Left lung (tissue), 10 donors: ENCODE data around the gene ESRRG. TPM values are rescaled to one million over a fixed set of nuclear protein-coding genes. Genes with fewer than 3 reads are reported as not detected.

Experiments used
- ATAC-seq: fragments of 200-7000 bp; cut with Tn5 transposase; one replicate; pipeline ENCODE4 v1.9.1; 2020; ENCODE audit warnings: moderate library complexity
- DNase-seq, 4 donors: peaks; one replicate each; pipeline ENCODE4 v3.0.0-alpha.2; 2013 to 2020
- H3K27ac ChIP-seq, 2 donors: fragments of 200-600 bp; sonication (generic) in 1 of 2; one replicate each; pipeline versions ENCODE4 v1.5.0 to v1.8.0; 2020 to 2021
- H3K27me3 ChIP-seq, 2 donors: fragments of 200-600 bp; sonication (generic) in 1 of 2; one replicate each; pipeline versions ENCODE4 v1.5.0 to v1.8.0; 2020 to 2021
- H3K36me3 ChIP-seq, 2 donors: fragments of 200-600 bp; sonication (generic) in 1 of 2; one replicate each; pipeline versions ENCODE4 v1.5.0 to v1.8.0; 2020 to 2021
- H3K4me1 ChIP-seq, 2 donors: fragments of 200-600 bp; one replicate each; pipeline ENCODE4 v1.8.0; 2021
- H3K4me3 ChIP-seq, 2 donors: fragments of 200-600 bp; sonication (generic) in 1 of 2; one replicate each; pipeline versions ENCODE4 v1.5.0 to v1.8.0; 2020 to 2021; ENCODE audit warnings: mild to moderate bottlenecking in 1 of 2
- H3K9me3 ChIP-seq, 2 donors: fragments of 200-600 bp; sonication (generic) in 1 of 2; one replicate each; pipeline versions ENCODE4 v1.5.0 to v1.8.0; 2020 to 2021
- intact Hi-C, 2 donors: fragments of 100-400 bp; cut with DNase I; formaldehyde crosslinking; loops; one replicate each; pipeline versions ENCODE4 v1.11.2 to v1.14.2; 2022
- polyA plus RNA-seq, 6 donors: library from polyadenylated mRNA; unstranded; fragments of 120-200 nt; gene quantifications; one replicate each; pipeline ENCODE4 v1.2.1, GENCODE V29; 2013; ENCODE audit not compliant: insufficient read length in 6 of 6
- total RNA-seq, 2 donors: library from RNA; stranded (reverse); fragmentation: NEBNext Ultra II Directional; extraction: Animal tissue kit (Norgen Biotek cat#: 25700); gene quantifications; one replicate each; pipeline ENCODE4 v1.2.1, GENCODE V29; 2021
- TF ChIP-seq, protein P1 (sequence below), 2 donors: fragments of 200-600 bp; sonication (generic) in 1 of 2; IDR thresholded peaks; one replicate each; pipeline versions ENCODE4 v1.5.0 to v1.8.0; 2021; ENCODE audit warnings: antibody characterized with exemption in 2 of 2
- donor health status: DM: no; HTN: yes; CAD: no.
- donor health status: DM: no; HTN: no; CAD: no.

The ESRRG gene
- total and polyA plus RNA-seq, 8 donors, result 0.29 to 2.3 (median 1.5) TPM

- no peaks in the 10 kb centered on the region for H3K36me3 ChIP-seq
- TF ChIP-seq, protein P1, sequence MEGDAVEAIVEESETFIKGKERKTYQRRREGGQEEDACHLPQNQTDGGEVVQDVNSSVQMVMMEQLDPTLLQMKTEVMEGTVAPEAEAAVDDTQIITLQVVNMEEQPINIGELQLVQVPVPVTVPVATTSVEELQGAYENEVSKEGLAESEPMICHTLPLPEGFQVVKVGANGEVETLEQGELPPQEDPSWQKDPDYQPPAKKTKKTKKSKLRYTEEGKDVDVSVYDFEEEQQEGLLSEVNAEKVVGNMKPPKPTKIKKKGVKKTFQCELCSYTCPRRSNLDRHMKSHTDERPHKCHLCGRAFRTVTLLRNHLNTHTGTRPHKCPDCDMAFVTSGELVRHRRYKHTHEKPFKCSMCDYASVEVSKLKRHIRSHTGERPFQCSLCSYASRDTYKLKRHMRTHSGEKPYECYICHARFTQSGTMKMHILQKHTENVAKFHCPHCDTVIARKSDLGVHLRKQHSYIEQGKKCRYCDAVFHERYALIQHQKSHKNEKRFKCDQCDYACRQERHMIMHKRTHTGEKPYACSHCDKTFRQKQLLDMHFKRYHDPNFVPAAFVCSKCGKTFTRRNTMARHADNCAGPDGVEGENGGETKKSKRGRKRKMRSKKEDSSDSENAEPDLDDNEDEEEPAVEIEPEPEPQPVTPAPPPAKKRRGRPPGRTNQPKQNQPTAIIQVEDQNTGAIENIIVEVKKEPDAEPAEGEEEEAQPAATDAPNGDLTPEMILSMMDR (IDR thresholded peaks at IDR 0.05), result no peak
- H3K27ac ChIP-seq, result no peak overlapping the region
- no peak for DNase-seq
- no peak for ATAC-seq
- no peaks in the 10 kb centered on the region for H3K4me1 ChIP-seq
- H3K27me3 ChIP-seq, result no peaks in the 10 kb centered on the region
- intact Hi-C loops, result no loop called here
- H3K9me3 ChIP-seq, result no peaks in the 10 kb centered on the region
- H3K4me3 ChIP-seq, result no peak overlapping the region
Observed at GRCh38 chr1:216475659-216476276, 247.5 kb downstream of the ESRRG start.

- TF ChIP-seq, protein P1 (IDR thresholded peaks at IDR 0.05), result no peak
- no peak overlapping the region for H3K27ac ChIP-seq
- intact Hi-C loops, result no loop called here
- H3K9me3 ChIP-seq, result no peaks in the 10 kb centered on the region
- H3K27me3 ChIP-seq, result no peaks in the 10 kb centered on the region
- no peaks in the 10 kb centered on the region for H3K36me3 ChIP-seq
- DNase-seq, result no peak
- no peak for ATAC-seq
- no peak overlapping the region for H3K4me3 ChIP-seq
- no peaks in the 10 kb centered on the region for H3K4me1 ChIP-seq
Observed at GRCh38 chr1:216466162-216466801, 256.9 kb downstream of the ESRRG start.

- no peaks in the 10 kb centered on the region for H3K36me3 ChIP-seq
- no peaks in the 10 kb centered on the region for H3K27me3 ChIP-seq
- no peak overlapping the region for H3K27ac ChIP-seq
- TF ChIP-seq, protein P1 (IDR thresholded peaks at IDR 0.05), result no peak
- intact Hi-C loops, result no loop called here
- H3K4me1 ChIP-seq, result no peaks in the 10 kb centered on the region
- H3K4me3 ChIP-seq, result no peak overlapping the region
- no peak for ATAC-seq
- no peak for DNase-seq
- H3K9me3 ChIP-seq, result no peaks in the 10 kb centered on the region
Observed at GRCh38 chr1:216464489-216464888, 258.7 kb downstream of the ESRRG start.

GRCh38 chr1:216462066-216462775, 261.0 kb downstream of the ESRRG start:
- no peaks in the 10 kb centered on the region for H3K4me1 ChIP-seq
- no peaks in the 10 kb centered on the region for H3K9me3 ChIP-seq
- no peak for DNase-seq
- H3K27me3 ChIP-seq, result no peaks in the 10 kb centered on the region
- TF ChIP-seq, protein P1 (IDR thresholded peaks at IDR 0.05), result no peak
- ATAC-seq, result no peak
- no peak overlapping the region for H3K27ac ChIP-seq
- H3K36me3 ChIP-seq, result no peaks in the 10 kb centered on the region
- intact Hi-C loops, result no loop called here
- no peak overlapping the region for H3K4me3 ChIP-seq

DNA sequence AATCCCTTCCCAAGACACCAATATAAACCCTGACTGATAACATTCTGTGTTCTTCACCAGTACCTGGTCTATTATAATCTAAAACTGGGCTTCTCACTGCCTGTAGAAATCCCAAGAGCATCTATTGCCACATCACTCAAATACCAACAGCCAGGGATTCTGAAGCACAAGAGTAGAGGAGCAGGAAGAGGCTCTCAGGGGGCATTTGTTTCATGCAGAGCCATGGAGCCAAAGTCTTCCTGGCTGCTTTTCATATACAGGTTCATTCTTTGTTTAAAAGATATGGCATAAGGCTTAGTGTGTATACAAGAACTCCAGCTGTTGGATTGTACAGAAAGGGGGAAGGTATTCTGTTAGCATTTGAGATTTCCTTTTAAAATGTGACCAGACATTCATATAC, 261.8 kb downstream of the ESRRG start:
- DNase-seq (no peak), ATAC-seq (no peak)
- intact Hi-C loops, result no loop called here
- Histone ChIP-seq H3K27ac (no peak overlapping the region), H3K9me3 (no peaks in the 10 kb centered on the region), H3K4me3 (no peak overlapping the region), H3K4me1 (no peaks in the 10 kb centered on the region), H3K36me3 (no peaks in the 10 kb centered on the region), H3K27me3 (no peaks in the 10 kb centered on the region)
- TF ChIP-seq, protein P1 (IDR thresholded peaks at IDR 0.05), result no peak
